Measurements from ENCODE around the gene TOMM40L.

The TOMM40L gene

DNA sequence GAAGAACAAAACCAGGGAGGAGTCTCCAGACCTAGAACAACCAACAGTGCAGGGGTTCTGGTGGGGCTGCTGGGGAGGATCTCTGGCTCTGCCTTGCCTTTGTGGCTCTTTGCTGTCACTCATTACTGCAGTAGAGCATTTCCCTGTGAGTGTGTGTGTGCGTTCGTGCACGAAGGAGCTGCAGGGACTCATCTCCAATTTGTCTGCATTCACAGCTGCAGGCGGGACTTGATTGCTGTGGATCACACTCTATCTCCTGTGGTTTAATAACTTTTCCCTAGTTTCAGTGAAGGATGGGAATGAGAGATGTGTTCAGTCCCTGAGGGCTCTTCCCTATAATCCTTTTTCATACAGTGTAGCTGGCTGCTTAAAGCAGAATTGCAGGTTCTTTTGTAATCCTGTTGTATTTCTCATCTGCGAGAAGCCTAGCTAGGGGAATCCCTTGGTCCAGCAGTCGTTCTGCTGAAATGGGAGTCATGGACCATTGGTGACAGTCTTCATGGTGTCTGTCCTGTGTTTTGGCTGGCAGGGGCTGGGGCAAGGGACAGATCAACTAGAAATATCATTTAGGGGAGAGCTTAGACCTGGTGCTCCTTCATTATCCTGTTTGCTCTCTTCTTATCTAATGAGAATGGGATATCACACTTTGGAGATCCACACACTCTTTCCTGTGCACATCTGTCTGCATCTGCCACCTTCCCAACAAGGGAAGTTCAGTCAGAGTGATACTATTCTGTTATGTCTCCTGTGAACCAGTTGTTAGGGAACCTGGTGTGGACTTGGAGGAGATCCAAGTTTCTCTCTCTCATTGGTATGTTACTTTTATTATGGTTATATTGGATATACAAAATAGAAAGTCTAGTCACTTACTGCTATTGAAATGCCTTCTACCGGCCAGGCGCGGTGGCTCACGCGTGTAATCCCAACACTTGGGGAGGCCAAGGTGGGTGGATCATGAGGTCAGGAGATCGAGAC is 35.7 kb downstream of the TOMM40L start:
- Histone ChIP-seq H3K27ac (no peak overlapping the region), H3K27me3 (no peaks in the 10 kb centered on the region; the same call in 1 of the 2 replicates), H3K4me3 (peak overlapping the region; percentile 43; the same call in 1 of the 2 replicates), H3K4me2 (peak overlapping the region; percentile 92), H3K36me3 (no peaks in the 10 kb centered on the region), H3K9ac (peak overlapping the region; percentile 51), H3K9me3 (peaks cover 25% of the 10 kb centered on the region), H4K20me1 (no peaks in the 10 kb centered on the region), H3K4me1 (peaks cover 41% of the 10 kb centered on the region)
- TF ChIP-seq Cebpa-rat (IDR thresholded peaks at IDR 0.05): no peak

DNA sequence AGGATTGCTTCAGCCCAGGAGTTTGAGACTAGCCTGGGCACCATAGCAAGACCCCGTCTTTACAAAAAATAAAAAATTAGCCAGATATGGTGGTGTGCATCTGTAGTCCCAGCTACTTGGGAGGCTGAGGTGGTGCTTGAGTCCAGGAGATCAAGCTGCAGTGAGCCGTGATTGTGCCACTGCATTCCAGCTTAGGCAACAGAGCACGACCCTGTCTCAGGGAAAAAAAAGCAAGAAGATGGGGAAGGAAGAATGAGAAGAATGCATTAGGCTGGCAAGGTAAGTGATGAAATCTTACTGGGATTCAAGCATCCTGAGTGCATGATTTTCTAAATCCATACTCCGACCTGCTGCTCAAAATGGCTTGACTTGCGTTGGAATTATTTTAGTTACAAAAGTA is 39.4 kb downstream of the TOMM40L start:
- Histone ChIP-seq H3K9ac (no peak overlapping the region), H3K27ac (no peak overlapping the region), H3K4me1 (peaks cover 44% of the 10 kb centered on the region), H3K4me2 (no peak overlapping the region), H4K20me1 (no peaks in the 10 kb centered on the region), H3K4me3 (no peak overlapping the region), H3K27me3 (no peaks in the 10 kb centered on the region; the same call in 1 of the 2 replicates), H3K9me3 (no peaks in the 10 kb centered on the region), H3K36me3 (no peaks in the 10 kb centered on the region)
- TF ChIP-seq Cebpa-rat (IDR thresholded peaks at IDR 0.05): no peak

DNA sequence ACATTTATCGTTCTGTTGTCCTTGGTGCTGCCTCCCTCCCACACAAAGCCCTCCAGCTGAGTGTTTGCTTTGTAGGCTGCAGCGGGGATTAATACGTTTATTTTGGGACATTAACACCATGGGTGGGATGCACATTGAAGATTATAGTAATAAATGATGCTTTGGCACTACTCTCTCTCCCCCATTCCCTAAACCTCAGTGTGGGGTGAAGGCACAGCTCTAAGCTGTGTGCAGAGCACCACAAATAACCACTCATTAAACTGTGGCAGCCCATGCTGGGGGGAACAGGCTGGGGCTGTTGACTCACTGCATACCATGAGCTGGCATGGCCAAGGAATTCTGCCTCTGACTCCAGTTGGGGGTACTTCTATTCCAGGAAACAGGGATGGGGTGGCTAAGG is 40.3 kb downstream of the TOMM40L start:
- no peak for TF ChIP-seq Cebpa-rat (IDR thresholded peaks at IDR 0.05)
- Histone ChIP-seq H3K4me2 (no peak overlapping the region), H3K9me3 (no peaks in the 10 kb centered on the region), H3K27ac (no peak overlapping the region), H3K4me3 (no peak overlapping the region), H3K4me1 (peaks cover 35% of the 10 kb centered on the region), H4K20me1 (no peaks in the 10 kb centered on the region), H3K27me3 (no peaks in the 10 kb centered on the region; the same call in 1 of the 2 replicates), H3K36me3 (no peaks in the 10 kb centered on the region), H3K9ac (no peak overlapping the region)

DNA sequence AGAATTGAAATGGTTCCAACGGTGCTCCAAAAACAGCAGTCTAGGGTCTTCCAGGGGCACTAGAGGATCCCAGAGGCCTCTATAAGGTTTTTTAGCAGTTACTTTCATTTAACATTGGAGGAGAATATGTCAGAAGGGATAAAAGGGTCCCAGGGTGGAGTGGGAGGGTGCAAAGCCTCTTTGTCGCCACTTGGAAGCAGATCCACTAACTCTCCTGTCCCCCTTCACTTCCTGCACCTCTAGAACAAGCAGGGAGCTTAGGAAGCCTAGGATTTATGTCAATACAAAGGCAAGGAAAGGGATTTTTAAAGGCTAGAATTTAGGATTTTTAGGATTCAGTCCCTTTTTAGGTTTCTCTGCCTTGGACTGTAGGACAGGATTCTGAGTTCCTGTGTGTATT is 41.0 kb downstream of the TOMM40L start:
- no peak overlapping the region for H3K9ac ChIP-seq
- H3K4me2 ChIP-seq: peak overlapping the region; percentile 52
- no peaks in the 10 kb centered on the region; the same call in 1 of the 2 replicates for H3K27me3 ChIP-seq
- H3K4me3 ChIP-seq: no peak overlapping the region
- H4K20me1 ChIP-seq: no peaks in the 10 kb centered on the region
- no peak for TF ChIP-seq Cebpa-rat (IDR thresholded peaks at IDR 0.05)
- H3K36me3 ChIP-seq: no peaks in the 10 kb centered on the region
- no peak overlapping the region for H3K27ac ChIP-seq
- no peaks in the 10 kb centered on the region for H3K9me3 ChIP-seq
- H3K4me1 ChIP-seq: peaks cover 29% of the 10 kb centered on the region

DNA sequence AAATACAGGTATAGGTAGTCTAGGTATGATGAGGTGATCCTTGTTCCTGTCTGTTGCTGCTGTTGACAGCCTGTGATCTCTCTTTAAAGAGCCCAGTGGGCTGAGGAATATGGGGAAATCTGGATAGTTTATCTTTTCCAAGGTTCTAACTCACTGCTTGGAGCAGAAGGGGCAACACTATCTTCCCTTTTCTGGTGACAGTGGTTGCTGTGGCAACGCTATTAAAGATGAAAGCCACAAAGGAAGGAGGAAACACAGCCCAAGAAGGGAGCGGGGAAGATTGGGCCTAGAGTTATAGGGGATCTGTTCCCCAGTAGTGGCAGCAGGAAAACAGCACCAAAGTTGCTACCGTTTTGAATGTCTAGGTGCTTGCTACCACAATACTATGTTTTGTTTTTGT is 41.5 kb downstream of the TOMM40L start:
- no peaks in the 10 kb centered on the region for H3K36me3 ChIP-seq
- no peak overlapping the region for H3K27ac ChIP-seq
- no peak overlapping the region for H3K9ac ChIP-seq
- H3K4me3 ChIP-seq: no peak overlapping the region
- no peaks in the 10 kb centered on the region for H4K20me1 ChIP-seq
- H3K9me3 ChIP-seq: no peaks in the 10 kb centered on the region
- no peaks in the 10 kb centered on the region; the same call in 1 of the 2 replicates for H3K27me3 ChIP-seq
- TF ChIP-seq Cebpa-rat (IDR thresholded peaks at IDR 0.05): no peak
- H3K4me1 ChIP-seq: peaks cover 24% of the 10 kb centered on the region
- H3K4me2 ChIP-seq: peak overlapping the region; percentile 52

DNA sequence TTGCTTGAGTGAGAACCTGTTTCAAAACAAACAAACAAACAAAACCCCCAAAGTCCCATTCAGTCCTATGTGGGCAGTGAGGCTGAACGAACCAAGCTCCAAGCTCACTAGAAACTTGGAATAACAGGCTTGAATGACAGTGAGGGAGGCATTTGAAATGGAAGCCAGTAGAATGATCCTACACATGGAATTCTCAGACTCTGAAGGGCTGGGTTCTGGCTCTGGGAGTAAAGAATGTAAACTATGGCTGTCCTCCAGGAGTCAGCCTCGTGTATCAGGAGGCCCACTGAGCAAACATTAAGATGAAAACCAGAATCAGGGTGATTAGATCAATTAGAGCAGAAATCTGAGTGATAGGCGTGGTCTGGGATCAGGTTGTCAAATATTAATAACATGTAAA is 47.5 kb downstream of the TOMM40L start:
- Histone ChIP-seq H4K20me1 (no peaks in the 10 kb centered on the region), H3K4me1 (no peaks in the 10 kb centered on the region), H3K9ac (no peak overlapping the region), H3K36me3 (no peaks in the 10 kb centered on the region), H3K4me2 (no peak overlapping the region), H3K27me3 (no peaks in the 10 kb centered on the region), H3K9me3 (no peaks in the 10 kb centered on the region), H3K27ac (no peak overlapping the region), H3K4me3 (no peak overlapping the region)
- no peak for TF ChIP-seq Cebpa-rat (IDR thresholded peaks at IDR 0.05)

DNA sequence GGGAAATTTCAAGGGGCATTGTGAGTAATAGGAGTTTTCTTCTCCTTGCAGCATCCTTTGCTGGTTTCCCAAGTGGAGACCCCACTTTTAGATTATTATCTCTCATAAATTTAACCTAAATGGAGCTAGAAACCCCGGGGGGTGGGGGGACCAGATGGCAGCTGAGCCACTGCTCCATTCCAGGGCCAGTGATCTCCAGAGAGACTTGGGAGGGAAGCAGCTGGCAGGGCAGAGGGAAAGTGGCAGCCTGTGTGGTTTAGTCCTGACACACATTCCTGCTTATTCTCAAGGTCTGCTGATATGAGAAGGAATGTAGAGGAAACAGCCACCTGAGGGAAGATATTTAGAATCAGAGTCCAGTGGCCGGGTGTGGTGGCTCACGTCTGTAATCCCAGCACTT is 49.0 kb downstream of the TOMM40L start:
- H3K4me2 ChIP-seq: no peak overlapping the region
- no peaks in the 10 kb centered on the region for H3K27me3 ChIP-seq
- H3K36me3 ChIP-seq: no peaks in the 10 kb centered on the region
- no peaks in the 10 kb centered on the region for H3K9me3 ChIP-seq
- no peak for TF ChIP-seq Cebpa-rat (IDR thresholded peaks at IDR 0.05)
- H4K20me1 ChIP-seq: no peaks in the 10 kb centered on the region
- no peak overlapping the region for H3K4me3 ChIP-seq
- H3K4me1 ChIP-seq: no peaks in the 10 kb centered on the region
- no peak overlapping the region for H3K9ac ChIP-seq
- no peak overlapping the region for H3K27ac ChIP-seq
